ENCODE measurements around the gene PLXNA4.

PLXNA4 gene

GRCh38 chr7:132501956-132502355 is 74.3 kb downstream of the PLXNA4 start:
- no peak for DNase-seq (ENCODE audit: low read depth)

DNA sequence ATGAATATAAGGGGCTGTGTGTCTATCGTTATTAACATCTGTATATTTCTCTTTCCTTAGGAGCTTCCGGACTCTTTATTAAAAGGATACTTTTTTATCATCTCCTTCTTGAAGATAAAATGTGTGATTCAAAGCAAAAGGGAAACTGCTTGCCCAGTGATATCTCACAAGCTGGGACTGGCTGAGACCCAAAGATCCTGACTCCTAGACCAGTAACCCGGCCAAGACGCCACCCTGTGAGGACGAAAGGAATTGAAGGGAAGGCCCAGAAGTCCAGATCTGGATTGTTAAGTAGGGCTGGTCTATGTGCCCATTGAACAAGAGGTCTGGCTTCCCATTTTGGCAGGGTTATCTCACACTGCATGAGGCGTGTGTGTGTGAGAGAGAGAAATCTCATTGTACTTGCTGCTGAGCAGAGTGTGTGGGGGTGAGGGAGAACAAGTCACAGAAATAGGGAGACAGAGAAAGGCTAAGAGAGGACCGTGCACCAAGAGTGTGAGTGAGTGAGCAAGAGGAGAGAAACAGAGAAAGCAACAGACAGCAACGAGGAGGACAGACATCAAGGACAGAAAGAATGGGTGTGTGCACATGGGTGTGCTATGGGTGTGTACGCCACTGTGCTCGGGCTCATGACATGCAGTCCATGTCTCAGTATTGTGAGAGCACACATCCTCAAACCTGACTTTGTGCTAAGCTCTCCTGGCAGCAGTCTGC is 75.4 kb downstream of the PLXNA4 start:
- DNase-seq (ENCODE audit: low read depth): no peak

GRCh38 chr7:132499487-132499886 is 76.8 kb downstream of the PLXNA4 start:
- DNase-seq (ENCODE audit: low read depth): no peak

- no peak for DNase-seq (ENCODE audit: low read depth)
Measured at GRCh38 chr7:132499065-132499464, 77.2 kb downstream of the PLXNA4 start.

DNA sequence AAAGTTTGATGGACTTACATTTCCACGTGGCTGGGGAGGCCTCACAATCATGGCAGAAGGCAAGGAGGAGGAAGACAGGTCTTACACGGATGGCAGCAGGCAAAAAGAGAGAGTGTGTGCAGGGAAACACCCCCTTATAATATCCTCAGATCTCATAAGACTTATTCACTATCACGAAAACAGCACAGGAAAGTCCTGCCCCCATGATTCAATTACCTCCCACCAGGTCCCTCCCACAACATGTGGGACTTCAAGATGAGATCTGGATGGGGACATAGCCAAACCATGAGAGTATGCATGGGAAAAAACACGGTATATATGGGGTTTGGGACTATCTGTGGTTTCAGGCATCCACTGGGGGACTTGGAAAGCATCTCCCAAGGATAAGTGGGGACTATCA is 78.0 kb downstream of the PLXNA4 start:
- DNase-seq (ENCODE audit: low read depth): no peak

- no peak for DNase-seq (ENCODE audit: low read depth)
Measured at GRCh38 chr7:132497098-132497497, 79.2 kb downstream of the PLXNA4 start.

- no peak for DNase-seq (ENCODE audit: low read depth)
Measured at GRCh38 chr7:132495936-132496335, 80.3 kb downstream of the PLXNA4 start.

DNA sequence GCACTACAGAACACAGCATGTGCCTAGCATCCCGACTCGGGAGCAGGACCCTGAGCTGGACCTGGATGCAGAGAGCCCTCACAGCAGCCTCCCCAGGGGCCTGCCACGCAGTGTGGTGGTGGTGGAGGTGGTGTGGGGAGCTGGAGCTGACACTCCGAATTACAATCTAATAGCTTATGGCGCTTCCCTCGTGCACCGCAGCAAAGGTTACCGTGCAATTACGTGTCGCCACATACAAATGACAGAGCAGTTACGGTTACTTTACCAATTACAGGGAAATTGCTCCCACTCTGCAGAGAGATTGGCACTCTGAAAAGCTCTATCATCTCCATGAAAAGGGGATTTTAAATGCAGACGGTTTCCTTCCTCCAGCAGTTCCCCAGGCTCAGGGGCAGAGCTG is 81.8 kb downstream of the PLXNA4 start:
- no peak for DNase-seq (ENCODE audit: low read depth)

DNA sequence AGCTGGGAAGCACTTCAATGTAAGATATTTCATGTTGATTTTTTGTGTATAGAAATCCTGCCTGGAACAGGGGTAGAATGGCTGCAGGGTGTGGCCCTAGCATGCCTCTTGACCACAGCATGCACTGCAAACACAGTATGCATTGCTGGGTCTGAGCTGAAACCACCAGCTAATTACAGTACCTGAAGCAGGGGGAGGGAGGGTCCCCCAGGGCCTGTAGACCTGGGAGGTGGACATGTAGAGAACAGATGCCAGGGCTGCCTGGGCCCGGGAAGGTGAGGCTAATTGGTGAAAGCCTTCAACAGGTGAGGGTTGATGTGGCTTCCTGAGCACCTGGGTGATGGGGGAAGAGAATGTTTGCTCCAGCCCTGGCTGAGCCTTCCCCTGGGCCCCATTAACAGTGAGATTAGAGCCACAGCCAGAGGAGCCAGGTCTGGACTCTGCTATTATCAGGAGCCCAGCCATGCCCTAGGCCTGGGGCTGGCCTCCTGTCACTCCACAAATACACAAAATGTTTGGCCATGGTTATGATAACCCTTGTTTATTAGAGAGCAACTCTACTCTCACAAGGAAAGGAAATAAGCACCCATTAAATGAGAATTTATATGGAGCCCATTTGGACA is 83.3 kb downstream of the PLXNA4 start:
- DNase-seq (ENCODE audit: low read depth): no peak

DNA sequence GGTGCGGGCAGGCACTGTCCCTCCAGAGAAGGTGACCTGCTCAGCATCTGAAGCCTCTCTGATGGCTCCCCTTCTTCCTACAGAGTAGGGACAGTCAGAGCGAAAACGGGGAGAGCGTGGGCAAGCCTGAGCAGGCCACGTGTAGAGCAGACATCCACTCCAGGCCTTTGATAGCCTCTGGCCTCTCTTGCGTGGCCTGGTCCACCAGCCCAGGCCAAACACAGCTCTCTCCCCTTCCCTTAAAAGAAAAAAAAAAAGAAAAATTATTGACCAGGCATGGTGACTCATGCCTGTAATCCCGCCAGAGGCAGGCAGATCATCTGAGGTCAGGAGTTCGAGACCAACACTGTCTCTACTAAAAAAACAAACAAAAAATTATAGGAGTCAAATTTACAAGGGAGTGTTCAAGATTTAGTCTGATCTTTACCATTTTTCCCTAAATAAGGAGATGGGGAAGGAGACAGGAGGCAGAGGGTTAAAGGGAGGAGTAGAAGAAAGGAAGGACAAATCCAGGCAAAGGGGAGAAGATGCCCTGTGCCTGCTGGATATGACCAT is 84.8 kb downstream of the PLXNA4 start:
- DNase-seq (ENCODE audit: low read depth): no peak

- no peak for DNase-seq (ENCODE audit: low read depth)
Measured at GRCh38 chr7:132490474-132490873, 85.8 kb downstream of the PLXNA4 start.

- no peak for DNase-seq (ENCODE audit: low read depth)
Measured at GRCh38 chr7:132489776-132490237, 86.5 kb downstream of the PLXNA4 start.

GRCh38 chr7:132488634-132489302 is 87.5 kb downstream of the PLXNA4 start:
- DNase-seq (ENCODE audit: low read depth): no peak

- no peak for DNase-seq (ENCODE audit: low read depth)
Measured at GRCh38 chr7:132486274-132486610, 90.0 kb downstream of the PLXNA4 start.

DNA sequence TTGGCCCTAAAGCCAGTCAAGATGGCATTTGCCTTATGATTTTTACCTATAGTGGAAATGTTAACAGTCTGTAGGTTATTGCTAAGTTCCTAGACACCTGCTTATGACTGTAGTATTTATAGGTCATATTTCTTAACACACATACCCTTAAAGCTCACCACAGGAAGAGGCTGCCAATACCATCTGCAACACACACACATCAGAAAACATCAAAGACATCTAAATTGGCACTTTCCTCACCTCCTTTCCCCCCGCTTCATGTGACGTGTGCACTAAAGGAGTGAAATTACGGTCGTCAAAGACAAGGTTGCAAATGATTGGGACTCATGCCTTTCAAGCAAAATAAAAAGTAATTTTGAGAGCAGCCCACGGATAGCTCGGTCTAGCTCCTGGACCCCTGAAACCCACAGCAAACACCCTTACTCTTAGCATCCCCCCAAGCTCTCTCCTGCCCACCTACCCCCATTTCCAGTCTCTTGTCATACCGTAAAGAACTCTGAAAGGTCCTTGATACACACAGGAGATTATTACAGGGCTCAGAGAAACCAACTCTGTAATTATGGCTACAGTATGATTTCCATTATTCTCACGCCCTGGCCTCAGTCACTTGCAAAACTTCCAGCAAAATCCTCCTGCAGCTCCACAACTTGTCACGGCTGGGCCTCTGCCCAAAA is 90.5 kb downstream of the PLXNA4 start:
- DNase-seq (ENCODE audit: low read depth): no peak

DNA sequence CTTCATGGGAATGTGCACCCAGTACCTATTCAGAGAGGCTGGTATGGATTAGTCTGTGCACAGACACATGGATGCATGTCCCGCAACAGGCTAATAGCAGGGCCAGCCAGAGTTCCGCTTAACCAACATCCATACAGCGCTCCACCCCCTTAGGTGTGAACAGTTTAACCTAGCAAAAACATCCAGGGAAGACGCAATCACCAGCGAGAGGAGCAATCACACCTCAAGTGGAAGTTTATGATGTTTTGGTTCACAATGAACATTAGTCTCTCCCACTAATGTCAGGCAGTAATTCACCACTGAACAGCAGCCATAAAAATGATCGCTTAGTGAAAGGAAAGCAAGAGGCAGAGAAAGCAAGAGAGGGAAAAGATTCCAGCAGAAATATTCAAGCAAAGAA is 91.1 kb downstream of the PLXNA4 start:
- DNase-seq (ENCODE audit: low read depth): no peak

GRCh38 chr7:132482866-132483265 is 93.4 kb downstream of the PLXNA4 start:
- no peak for DNase-seq (ENCODE audit: low read depth)

GRCh38 chr7:132480534-132480933 is 95.7 kb downstream of the PLXNA4 start:
- DNase-seq (ENCODE audit: low read depth): no peak

DNA sequence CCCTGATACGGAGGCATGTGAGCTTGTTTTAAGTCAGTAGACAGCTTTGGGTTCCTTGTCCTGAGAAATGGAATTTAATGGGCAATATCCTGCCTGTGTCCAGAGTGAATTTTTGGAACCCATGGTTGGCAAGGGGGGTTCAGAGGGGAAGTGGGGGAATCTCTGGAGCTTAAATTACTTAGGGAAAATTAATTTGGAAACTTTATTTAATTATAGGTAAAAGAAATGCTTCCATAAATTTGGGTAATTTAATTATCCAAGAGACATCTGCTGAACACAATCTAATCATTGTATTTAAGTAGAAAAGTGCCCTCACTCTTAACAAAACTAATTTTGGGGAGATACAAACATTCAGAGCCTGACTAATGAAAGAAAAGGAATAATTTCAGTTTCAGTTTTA is 99.7 kb downstream of the PLXNA4 start:
- DNase-seq (ENCODE audit: low read depth): no peak

DNA sequence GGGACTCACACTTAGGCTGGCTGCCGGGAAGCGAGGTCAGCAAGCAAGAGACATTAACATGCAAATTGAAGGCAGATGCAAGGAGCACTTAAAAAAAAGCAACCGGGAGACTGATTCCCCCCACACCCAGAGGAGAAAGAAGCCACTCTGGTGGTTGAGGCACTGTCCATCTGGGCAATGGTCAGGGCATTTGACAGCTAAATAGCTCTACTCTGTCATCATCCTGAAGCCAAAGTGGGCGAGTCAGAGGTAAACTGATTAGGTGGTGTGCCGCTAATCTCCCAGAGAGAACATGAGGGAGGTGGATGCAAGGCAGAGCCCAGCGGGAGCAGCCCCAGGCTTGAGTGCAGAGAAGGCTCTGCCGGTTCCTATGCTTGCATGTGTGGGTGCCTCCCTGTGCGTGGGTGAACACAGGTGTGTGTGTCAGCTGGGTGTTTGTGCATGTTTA is 100.6 kb downstream of the PLXNA4 start:
- no peak for DNase-seq (ENCODE audit: low read depth)

GRCh38 chr7:132475037-132475668 is 101.1 kb downstream of the PLXNA4 start:
- no peak for DNase-seq (ENCODE audit: low read depth)
